ENCODE data around the gene R3HDM4. TPM values are rescaled to one million over a fixed set of nuclear protein-coding genes. Genes with fewer than 3 reads are reported as not detected.

R3HDM4 gene
- total and polyA plus RNA-seq, 3 experiments from 2014 or later: 60.7 to 197 (median 65.2) TPM

GRCh38 chr19:931860-932647, 19.0 kb upstream of the R3HDM4 start:
- CTCF ChIA-PET: interaction anchor here (0.9 to 3.7 kb wide), 5 partner anchors 9 to 171 kb away, joined by 3 to 12 read pairs (median 5); partner anchors contain the start of gene WDR18
- no peaks in the 10 kb centered on the region for H3K9me3 ChIP-seq (ENCODE audit: low read length)
- peaks cover 16% of the 10 kb centered on the region for H3K4me1 ChIP-seq (ENCODE audit: insufficient read depth, low read length)
- H3K36me3 ChIP-seq (ENCODE audit: insufficient read depth, low read length): no peaks in the 10 kb centered on the region
- no peaks in the 10 kb centered on the region for H3K27me3 ChIP-seq (ENCODE audit: insufficient read depth, low read length, poor library complexity, severe bottlenecking)
- H3K27ac ChIP-seq (ENCODE audit: low read depth, low read length): no peak overlapping the region
- H3K4me1 Mint-ChIP-seq: peaks cover 8 to 28% (median 9%) of the 10 kb centered on the region in 3 donors
- no peak overlapping the region for H3K4me3 ChIP-seq (ENCODE audit: low read length)
- peak overlapping the region in 2 of 7 donors; percentile 11 to 50 for H3K4me3 Mint-ChIP-seq
- H3K9me3 Mint-ChIP-seq: no peaks in the 10 kb centered on the region
- POLR2A ChIA-PET: interaction anchor here (0.7 to 1.1 kb wide), 3 partner anchors 24 to 337 kb away, joined by 3 read pairs; partner anchors contain the start of genes CIRBP and WDR18
- no peaks in the 10 kb centered on the region for H3K27me3 Mint-ChIP-seq
- peaks cover 0 to 3% (median 0%) of the 10 kb centered on the region in 3 donors for H3K36me3 Mint-ChIP-seq
- no peak for DNase-seq
- H3K27ac Mint-ChIP-seq: no peak overlapping the region

DNA sequence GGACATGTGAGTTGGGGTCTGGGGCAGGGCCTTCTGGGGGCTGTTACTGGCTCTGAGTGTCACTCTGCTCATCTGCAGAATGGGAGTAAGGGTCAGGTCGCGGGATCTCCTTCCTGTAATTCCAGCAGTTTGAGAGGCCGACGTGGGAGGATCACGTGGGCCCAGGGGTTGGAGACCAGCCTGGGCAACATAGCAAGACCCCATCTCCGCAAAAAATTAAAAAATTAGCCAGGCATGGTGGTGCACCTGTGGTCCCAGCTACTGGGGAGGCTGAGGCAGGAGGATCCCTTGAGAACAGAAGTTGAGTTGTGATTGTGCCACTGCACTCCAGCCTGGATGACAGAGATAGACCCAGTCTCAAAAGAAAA, 16.9 kb upstream of the R3HDM4 start:
- Mint-ChIP-seq H3K4me1 (peaks cover 8 to 31% (median 11%) of the 10 kb centered on the region in 3 donors), H3K27me3 (no peaks in the 10 kb centered on the region), H3K4me3 (peak overlapping the region in 4 of 7 donors; percentile 23 to 55 (median 46)), H3K27ac (peak overlapping the region in 1 of 8 donors; percentile 72), H3K36me3 (peaks cover 0 to 3% (median 0%) of the 10 kb centered on the region in 3 donors), H3K9me3 (no peaks in the 10 kb centered on the region)
- CTCF ChIA-PET: interaction anchor here (3.7 kb wide), 1 partner anchor 54 kb away, joined by 12 read pairs; the partner anchor contains the start of gene WDR18
- POLR2A ChIA-PET: no interaction called here
- no peak for DNase-seq
- no peak overlapping the region for H3K4me3 ChIP-seq (ENCODE audit: low read length)
- H3K27me3 ChIP-seq (ENCODE audit: insufficient read depth, low read length, poor library complexity, severe bottlenecking): no peaks in the 10 kb centered on the region
- peaks cover 16% of the 10 kb centered on the region for H3K4me1 ChIP-seq (ENCODE audit: insufficient read depth, low read length)
- no peaks in the 10 kb centered on the region for H3K36me3 ChIP-seq (ENCODE audit: insufficient read depth, low read length)
- H3K27ac ChIP-seq (ENCODE audit: low read depth, low read length): no peak overlapping the region
- no peaks in the 10 kb centered on the region for H3K9me3 ChIP-seq (ENCODE audit: low read length)

DNA sequence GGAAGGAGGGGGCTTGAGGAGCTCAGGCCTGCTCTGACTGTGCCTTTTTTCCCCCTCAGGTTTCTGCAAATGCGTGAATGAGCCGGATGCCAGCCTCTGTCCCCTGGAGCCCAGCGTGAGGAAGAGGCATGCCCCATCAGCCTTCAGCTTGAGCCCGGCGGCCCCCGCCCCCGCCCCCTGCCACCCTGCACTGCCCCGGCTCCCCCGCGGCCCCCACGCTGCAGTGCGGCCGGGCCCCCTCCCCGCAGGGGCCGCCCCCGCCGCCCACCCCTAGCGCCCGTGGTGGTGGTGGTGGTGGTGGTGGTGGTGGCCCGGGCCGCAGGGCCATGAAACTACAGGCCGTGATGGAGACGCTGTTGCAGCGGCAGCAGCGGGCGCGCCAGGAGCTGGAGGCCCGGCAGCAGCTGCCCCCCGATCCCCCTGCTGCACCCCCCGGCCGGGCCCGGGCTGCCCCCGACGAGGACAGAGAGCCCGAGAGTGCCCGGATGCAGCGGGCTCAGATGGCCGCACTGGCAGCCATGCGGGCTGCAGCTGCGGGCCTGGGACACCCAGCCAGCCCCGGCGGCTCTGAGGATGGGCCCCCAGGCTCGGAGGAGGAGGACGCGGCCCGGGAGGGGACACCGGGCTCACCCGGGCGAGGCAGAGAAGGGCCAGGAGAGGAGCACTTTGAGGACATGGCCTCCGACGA, 16.3 kb upstream of the R3HDM4 start:
- Mint-ChIP-seq H3K9me3 (no peaks in the 10 kb centered on the region), H3K27me3 (no peaks in the 10 kb centered on the region), H3K36me3 (peaks cover 0 to 3% (median 0%) of the 10 kb centered on the region in 3 donors), H3K27ac (no peak overlapping the region), H3K4me3 (peak overlapping the region in 2 of 7 donors; percentile 44 to 56), H3K4me1 (peaks cover 8 to 34% (median 11%) of the 10 kb centered on the region in 3 donors)
- Histone ChIP-seq H3K4me1 (ENCODE audit: insufficient read depth, low read length) (peaks cover 21% of the 10 kb centered on the region), H3K27ac (ENCODE audit: low read depth, low read length) (no peak overlapping the region), H3K4me3 (ENCODE audit: low read length) (no peak overlapping the region), H3K27me3 (ENCODE audit: insufficient read depth, low read length, poor library complexity, severe bottlenecking) (no peaks in the 10 kb centered on the region), H3K36me3 (ENCODE audit: insufficient read depth, low read length) (no peaks in the 10 kb centered on the region), H3K9me3 (ENCODE audit: low read length) (no peaks in the 10 kb centered on the region)
- ChIA-PET POLR2A (no interaction called here), CTCF (no interaction called here)
- no peak for DNase-seq

DNA sequence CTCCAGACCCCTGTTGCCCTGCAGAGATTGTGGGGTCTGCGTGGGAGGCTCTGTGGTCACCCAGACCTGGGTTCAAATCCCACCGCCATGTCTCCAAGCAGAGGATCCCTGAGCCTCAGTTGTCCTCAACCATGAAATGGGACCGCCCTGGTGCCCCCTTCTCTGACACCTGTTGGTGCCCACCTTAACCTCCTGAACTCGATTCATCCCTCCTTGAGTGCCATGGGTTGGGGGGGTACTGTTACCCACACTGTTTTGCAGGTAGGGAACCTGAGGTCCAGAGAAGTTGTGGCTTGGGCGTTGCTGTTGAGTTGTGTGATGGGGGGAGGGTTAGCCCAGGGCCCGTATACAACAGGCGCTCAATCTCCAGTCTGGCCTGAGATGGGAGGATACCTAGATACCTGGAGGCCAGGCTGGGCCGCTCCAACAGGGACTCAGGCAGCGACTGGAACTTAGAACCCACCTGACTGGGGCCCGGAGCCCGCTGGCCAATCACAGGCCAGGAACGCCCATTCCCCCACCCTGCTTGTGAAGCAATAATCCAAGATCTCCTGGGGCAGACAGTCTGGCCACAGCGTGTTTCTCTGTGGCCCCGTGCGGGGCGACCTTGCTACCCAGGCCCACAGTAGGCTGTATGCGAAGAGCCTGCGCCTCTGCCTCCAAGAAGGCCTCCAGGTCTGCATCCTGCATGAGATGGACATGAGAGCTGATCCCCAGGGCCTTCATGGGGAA, 15.6 kb upstream of the R3HDM4 start:
- H3K4me1 Mint-ChIP-seq: peaks cover 8 to 36% (median 12%) of the 10 kb centered on the region in 3 donors
- no peaks in the 10 kb centered on the region for H3K9me3 ChIP-seq (ENCODE audit: low read length)
- H3K27ac Mint-ChIP-seq: no peak overlapping the region
- peak overlapping the region in 3 of 7 donors; percentile 56 to 84 (median 59) for H3K4me3 Mint-ChIP-seq
- H3K36me3 Mint-ChIP-seq: peaks cover 0 to 3% (median 0%) of the 10 kb centered on the region in 3 donors
- no peaks in the 10 kb centered on the region for H3K9me3 Mint-ChIP-seq
- peaks cover 26% of the 10 kb centered on the region for H3K4me1 ChIP-seq (ENCODE audit: insufficient read depth, low read length)
- no peak overlapping the region for H3K4me3 ChIP-seq (ENCODE audit: low read length)
- no peak overlapping the region for H3K27ac ChIP-seq (ENCODE audit: low read depth, low read length)
- POLR2A ChIA-PET: no interaction called here
- H3K27me3 ChIP-seq (ENCODE audit: insufficient read depth, low read length, poor library complexity, severe bottlenecking): no peaks in the 10 kb centered on the region
- H3K36me3 ChIP-seq (ENCODE audit: insufficient read depth, low read length): no peaks in the 10 kb centered on the region
- CTCF ChIA-PET: interaction anchor here (1.1 kb wide), 1 partner anchor 55 kb away, joined by 3 read pairs; no protein-coding TSS in a partner anchor
- no peak for DNase-seq
- H3K27me3 Mint-ChIP-seq: no peaks in the 10 kb centered on the region

DNA sequence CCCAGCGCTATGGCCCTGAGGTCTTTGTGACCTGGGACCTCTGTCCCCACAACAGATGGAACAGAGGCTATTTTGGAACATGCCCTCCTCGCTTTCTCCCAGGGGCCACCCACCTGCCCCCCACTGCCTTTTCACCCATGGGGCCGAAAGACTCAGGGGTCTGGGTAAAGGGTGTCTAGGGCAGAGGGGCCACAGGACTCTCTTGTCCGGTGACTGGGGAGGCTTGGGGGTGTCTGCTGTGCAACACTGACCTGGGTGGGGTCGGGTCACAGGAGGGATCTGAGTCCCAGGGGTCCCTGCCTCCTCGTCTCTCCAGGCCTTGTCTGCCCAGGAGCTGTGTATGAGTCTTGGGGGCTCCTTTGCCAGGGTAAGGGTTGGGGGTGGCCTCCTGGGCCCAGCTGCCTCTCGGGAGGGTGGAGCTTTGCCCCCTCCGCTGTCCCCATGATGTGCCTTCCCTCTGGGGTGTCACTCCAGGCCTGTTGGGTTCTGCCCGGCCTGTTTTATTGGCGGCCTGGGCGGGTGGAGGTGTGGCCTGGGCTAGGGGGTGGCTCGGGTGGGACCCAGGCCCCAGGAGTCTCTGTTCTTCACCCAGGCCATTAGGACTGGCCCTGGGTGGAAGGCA, 14.9 kb upstream of the R3HDM4 start:
- DNase-seq: no peak
- H3K27me3 Mint-ChIP-seq: no peaks in the 10 kb centered on the region

GRCh38 chr19:927351-927779, 14.3 kb upstream of the R3HDM4 start:
- no peak overlapping the region for H3K4me3 ChIP-seq (ENCODE audit: low read length)
- H3K4me1 Mint-ChIP-seq: peaks cover 4 to 27% (median 8%) of the 10 kb centered on the region in 3 donors
- H3K27me3 Mint-ChIP-seq: no peaks in the 10 kb centered on the region
- H3K4me1 ChIP-seq (ENCODE audit: insufficient read depth, low read length): peaks cover 16% of the 10 kb centered on the region
- no peaks in the 10 kb centered on the region for H3K27me3 ChIP-seq (ENCODE audit: insufficient read depth, low read length, poor library complexity, severe bottlenecking)
- peak overlapping the region; percentile 70 for H3K27ac ChIP-seq (ENCODE audit: low read depth, low read length)
- H3K36me3 Mint-ChIP-seq: peaks cover 0 to 3% (median 0%) of the 10 kb centered on the region in 3 donors
- no peaks in the 10 kb centered on the region for H3K36me3 ChIP-seq (ENCODE audit: insufficient read depth, low read length)
- no peak for DNase-seq
- no peaks in the 10 kb centered on the region for H3K9me3 Mint-ChIP-seq
- POLR2A ChIA-PET: no interaction called here
- H3K4me3 Mint-ChIP-seq: peak overlapping the region in 6 of 7 donors; percentile 11 to 84 (median 47)
- H3K9me3 ChIP-seq (ENCODE audit: low read length): no peaks in the 10 kb centered on the region
- CTCF ChIA-PET: interaction anchor here (1.0 to 1.1 kb wide), 2 partner anchors 56 to 131 kb away, joined by 3 read pairs; no protein-coding TSS in a partner anchor
- no peak overlapping the region for H3K27ac Mint-ChIP-seq

More for the DNA sequence above, 14.9 kb upstream of the R3HDM4 start:
- Mint-ChIP-seq H3K4me1 (peaks cover 8 to 31% (median 11%) of the 10 kb centered on the region in 3 donors), H3K36me3 (peaks cover 0 to 3% (median 0%) of the 10 kb centered on the region in 3 donors), H3K27ac (no peak overlapping the region), H3K9me3 (no peaks in the 10 kb centered on the region), H3K4me3 (peak overlapping the region in 6 of 7 donors; percentile 11 to 84 (median 40))
- Histone ChIP-seq H3K27me3 (ENCODE audit: insufficient read depth, low read length, poor library complexity, severe bottlenecking) (no peaks in the 10 kb centered on the region), H3K4me3 (ENCODE audit: low read length) (no peak overlapping the region), H3K27ac (ENCODE audit: low read depth, low read length) (peak overlapping the region; percentile 70), H3K36me3 (ENCODE audit: insufficient read depth, low read length) (no peaks in the 10 kb centered on the region), H3K4me1 (ENCODE audit: insufficient read depth, low read length) (peaks cover 21% of the 10 kb centered on the region), H3K9me3 (ENCODE audit: low read length) (no peaks in the 10 kb centered on the region)
- CTCF ChIA-PET: interaction anchor here (1.1 kb wide), 1 partner anchor 56 kb away, joined by 3 read pairs; no protein-coding TSS in a partner anchor
- POLR2A ChIA-PET: no interaction called here

DNA sequence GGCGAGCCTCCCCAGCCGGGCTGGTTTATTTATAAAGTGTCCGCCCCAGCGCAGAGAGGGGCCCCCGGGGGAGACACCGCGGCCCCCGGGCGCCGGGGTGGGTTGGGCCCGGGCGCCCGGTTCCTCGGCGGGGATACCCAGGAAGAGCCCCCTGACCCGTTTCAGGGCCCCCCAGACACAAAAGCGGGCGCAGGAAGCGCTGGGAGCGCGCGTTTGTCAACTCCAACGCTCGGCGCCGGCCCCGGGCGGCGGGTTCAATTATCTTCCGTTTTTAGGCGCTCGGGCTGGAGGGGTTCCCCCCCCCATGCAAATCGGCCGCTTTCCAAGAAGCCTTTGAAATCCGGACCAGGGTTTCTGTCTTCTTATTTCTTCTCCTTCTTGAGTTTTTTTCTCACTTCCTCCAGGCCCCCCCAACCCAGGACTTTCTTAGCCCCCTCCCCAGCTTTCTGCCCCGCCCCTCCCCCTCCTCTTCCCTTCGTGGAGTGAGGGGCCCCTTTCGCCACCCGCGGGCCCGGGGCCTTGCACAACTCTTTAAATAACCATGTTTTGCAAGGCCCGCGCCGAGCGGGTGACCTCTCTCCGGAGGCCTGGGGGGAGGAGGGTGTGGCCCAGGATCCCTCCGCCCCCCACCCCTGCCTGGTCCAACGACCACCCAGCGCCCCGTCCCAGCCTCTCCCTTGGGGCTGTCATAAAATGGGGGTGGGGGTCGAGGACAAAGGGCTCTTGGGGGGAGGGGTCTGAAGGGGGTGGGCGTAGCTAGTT, 13.8 kb upstream of the R3HDM4 start:
- Mint-ChIP-seq H3K27ac (peak overlapping the region in 1 of 8 donors; percentile 91), H3K4me3 (peak overlapping the region; percentile 73 to 91 (median 81)), H3K36me3 (peaks cover 0 to 3% (median 0%) of the 10 kb centered on the region in 3 donors), H3K27me3 (no peaks in the 10 kb centered on the region), H3K4me1 (peaks cover 3 to 25% (median 8%) of the 10 kb centered on the region in 3 donors), H3K9me3 (no peaks in the 10 kb centered on the region)
- DNase-seq: no peak
- CTCF ChIA-PET: interaction anchor here (1.0 kb wide), 1 partner anchor 131 kb away, joined by 3 read pairs; no protein-coding TSS in a partner anchor
- no peaks in the 10 kb centered on the region for H3K27me3 ChIP-seq (ENCODE audit: insufficient read depth, low read length, poor library complexity, severe bottlenecking)
- peak overlapping the region; percentile 47 for H3K4me3 ChIP-seq (ENCODE audit: low read length)
- H3K36me3 ChIP-seq (ENCODE audit: insufficient read depth, low read length): no peaks in the 10 kb centered on the region
- no peaks in the 10 kb centered on the region for H3K9me3 ChIP-seq (ENCODE audit: low read length)
- peaks cover 11% of the 10 kb centered on the region for H3K4me1 ChIP-seq (ENCODE audit: insufficient read depth, low read length)
- peak overlapping the region; percentile 70 for H3K27ac ChIP-seq (ENCODE audit: low read depth, low read length)
- POLR2A ChIA-PET: interaction anchor here (0.6 kb wide), 1 partner anchor 99 kb away, joined by 4 read pairs; no protein-coding TSS in a partner anchor
